ENCODE measurements around the gene CAMSAP2.

Gene CAMSAP2

GRCh38 chr1:200837931-200838571, 99.4 kb downstream of the CAMSAP2 start:
- TF ChIP-seq, protein P1, sequence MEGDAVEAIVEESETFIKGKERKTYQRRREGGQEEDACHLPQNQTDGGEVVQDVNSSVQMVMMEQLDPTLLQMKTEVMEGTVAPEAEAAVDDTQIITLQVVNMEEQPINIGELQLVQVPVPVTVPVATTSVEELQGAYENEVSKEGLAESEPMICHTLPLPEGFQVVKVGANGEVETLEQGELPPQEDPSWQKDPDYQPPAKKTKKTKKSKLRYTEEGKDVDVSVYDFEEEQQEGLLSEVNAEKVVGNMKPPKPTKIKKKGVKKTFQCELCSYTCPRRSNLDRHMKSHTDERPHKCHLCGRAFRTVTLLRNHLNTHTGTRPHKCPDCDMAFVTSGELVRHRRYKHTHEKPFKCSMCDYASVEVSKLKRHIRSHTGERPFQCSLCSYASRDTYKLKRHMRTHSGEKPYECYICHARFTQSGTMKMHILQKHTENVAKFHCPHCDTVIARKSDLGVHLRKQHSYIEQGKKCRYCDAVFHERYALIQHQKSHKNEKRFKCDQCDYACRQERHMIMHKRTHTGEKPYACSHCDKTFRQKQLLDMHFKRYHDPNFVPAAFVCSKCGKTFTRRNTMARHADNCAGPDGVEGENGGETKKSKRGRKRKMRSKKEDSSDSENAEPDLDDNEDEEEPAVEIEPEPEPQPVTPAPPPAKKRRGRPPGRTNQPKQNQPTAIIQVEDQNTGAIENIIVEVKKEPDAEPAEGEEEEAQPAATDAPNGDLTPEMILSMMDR (IDR thresholded peaks at IDR 0.05; ENCODE audit: control insufficient read depth, extremely low read depth, insufficient read depth), result peak; percentile 47
- H3K4me3 ChIP-seq (ENCODE audit: low read depth, low read length), result no peak overlapping the region
- peak; percentile 8 for DNase-seq (ENCODE audit: low read depth)

GRCh38 chr1:200838676-200839445, 100.2 kb downstream of the CAMSAP2 start:
- H3K4me3 ChIP-seq (ENCODE audit: low read depth, low read length), result no peak overlapping the region
- TF ChIP-seq, protein P1 (IDR thresholded peaks at IDR 0.05; ENCODE audit: control insufficient read depth, extremely low read depth, insufficient read depth), result no peak
- no peak for DNase-seq (ENCODE audit: low read depth)

DNA sequence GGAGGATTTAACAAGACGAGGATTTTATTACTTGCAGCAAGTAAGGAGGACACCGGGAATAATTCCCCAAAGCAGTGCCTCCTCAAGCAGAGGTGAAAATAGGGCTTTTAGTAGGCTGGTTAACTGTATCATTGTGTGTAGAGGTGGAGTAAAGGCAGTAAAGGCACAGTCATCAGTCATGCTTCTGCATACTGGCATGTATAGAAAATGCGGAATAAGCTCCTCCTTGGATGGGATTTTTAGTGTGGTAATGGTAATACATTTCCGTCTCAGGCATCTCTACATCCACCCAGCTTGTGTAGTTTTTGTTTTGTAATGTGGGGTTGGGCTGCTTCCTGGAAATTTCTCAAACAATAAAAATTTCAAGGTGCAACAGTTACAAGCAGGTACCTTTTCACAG, 106.7 kb downstream of the CAMSAP2 start:
- DNase-seq (ENCODE audit: low read depth), result no peak
- TF ChIP-seq, protein P1 (IDR thresholded peaks at IDR 0.05; ENCODE audit: control insufficient read depth, extremely low read depth, insufficient read depth), result no peak
- H3K4me3 ChIP-seq (ENCODE audit: low read depth, low read length), result no peak overlapping the region

GRCh38 chr1:200846398-200846797, 107.7 kb downstream of the CAMSAP2 start:
- TF ChIP-seq, protein P1 (IDR thresholded peaks at IDR 0.05; ENCODE audit: control insufficient read depth, extremely low read depth, insufficient read depth), result no peak
- DNase-seq (ENCODE audit: low read depth), result no peak
- no peak overlapping the region for H3K4me3 ChIP-seq (ENCODE audit: low read depth, low read length)

DNA sequence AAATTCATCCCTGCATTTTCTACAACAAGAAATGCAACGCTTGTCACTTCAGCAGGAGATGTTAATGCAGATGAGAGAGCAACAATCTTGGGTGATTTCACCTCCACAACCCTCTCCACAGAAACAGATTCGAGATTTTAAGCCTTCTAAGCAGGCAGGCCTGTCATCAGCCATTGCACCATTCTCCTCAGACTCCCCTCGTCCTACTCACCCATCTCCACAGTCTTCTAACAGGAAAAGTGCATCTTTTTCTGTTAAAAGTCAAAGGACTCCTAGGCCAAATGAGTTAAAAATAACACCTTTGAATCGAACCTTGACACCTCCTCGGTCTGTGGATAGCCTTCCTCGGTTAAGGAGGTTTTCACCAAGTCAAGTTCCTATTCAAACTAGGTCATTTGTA, 110.7 kb downstream of the CAMSAP2 start:
- H3K4me3 ChIP-seq (ENCODE audit: low read depth, low read length), result no peak overlapping the region
- TF ChIP-seq, protein P1 (IDR thresholded peaks at IDR 0.05; ENCODE audit: control insufficient read depth, extremely low read depth, insufficient read depth), result no peak
- no peak for DNase-seq (ENCODE audit: low read depth)

- TF ChIP-seq, protein P1 (IDR thresholded peaks at IDR 0.05; ENCODE audit: control insufficient read depth, extremely low read depth, insufficient read depth), result no peak
- H3K4me3 ChIP-seq (ENCODE audit: low read depth, low read length), result no peak overlapping the region
- DNase-seq (ENCODE audit: low read depth), result no peak
Measured at GRCh38 chr1:200850554-200850953, 111.9 kb downstream of the CAMSAP2 start.

All from LNCaP clone FGC (cell line).